Smooth muscle cell of the brain vasculature (primary cell): ENCODE data around the gene COL9A3.
"Not testable (repeated sequence)": the region's sequence is repeated elsewhere in the genome, so short reads cannot be mapped to it uniquely, and the experiment has no call there.

ENCODE experiments used
- DNase-seq: peaks from one replicate; pipeline ENCODE4 v3.0.0-alpha.2; 2012; ENCODE audit warnings: low read depth, low spot score

Gene COL9A3

DNA sequence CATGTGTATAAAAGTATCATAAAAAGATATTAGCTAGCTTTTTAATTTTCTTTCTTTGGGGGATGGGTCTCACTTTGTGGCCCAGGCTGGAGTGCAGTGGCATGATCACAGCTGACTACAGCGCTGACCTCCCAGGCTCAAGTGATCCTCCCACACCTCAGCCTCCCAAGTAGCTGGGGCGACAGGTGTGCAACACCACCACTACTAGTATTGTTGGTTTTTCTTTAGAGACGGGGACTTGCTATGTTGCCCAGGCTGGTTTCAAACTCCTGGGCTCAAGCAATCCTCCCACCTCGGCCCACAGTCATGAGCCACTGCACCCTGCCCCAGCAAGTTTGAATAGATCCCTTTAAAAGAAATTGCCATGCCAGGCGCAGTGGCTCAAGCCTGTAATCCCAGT is 38.3 kb downstream of the COL9A3 start:
- no peak for DNase-seq

DNA sequence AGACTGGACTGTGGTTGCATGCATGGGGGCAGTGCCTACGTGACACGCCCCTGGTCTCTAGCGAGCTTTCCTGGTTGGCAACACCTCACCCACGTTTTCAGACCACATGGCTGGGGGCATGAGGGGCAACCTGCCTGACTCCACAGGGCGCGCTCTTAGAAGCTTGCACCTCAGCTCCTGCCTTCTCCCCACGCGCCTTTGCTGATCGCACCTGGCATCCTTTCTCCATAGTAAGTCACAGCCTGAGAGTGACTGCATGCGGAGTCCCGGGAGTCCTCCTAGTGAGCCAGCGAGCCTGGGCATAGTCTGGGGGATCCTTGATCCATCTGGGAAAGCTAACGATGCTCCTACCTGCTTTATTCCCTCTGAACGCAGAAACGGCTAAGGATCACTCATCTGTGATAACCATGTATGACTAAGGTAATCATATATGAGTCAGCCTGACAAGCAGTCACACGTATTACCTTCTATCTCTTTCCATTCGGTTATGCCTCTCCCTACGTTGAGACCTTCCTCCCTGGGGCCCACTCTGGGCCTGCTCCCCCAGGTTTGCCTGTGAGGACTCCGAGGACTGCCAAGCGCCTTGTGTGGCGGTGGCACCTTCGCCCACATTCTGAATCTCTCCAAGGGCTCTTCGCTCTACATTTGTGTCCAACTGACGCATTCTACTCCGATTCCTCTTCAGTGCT is 40.2 kb downstream of the COL9A3 start:
- no peak for DNase-seq

DNA sequence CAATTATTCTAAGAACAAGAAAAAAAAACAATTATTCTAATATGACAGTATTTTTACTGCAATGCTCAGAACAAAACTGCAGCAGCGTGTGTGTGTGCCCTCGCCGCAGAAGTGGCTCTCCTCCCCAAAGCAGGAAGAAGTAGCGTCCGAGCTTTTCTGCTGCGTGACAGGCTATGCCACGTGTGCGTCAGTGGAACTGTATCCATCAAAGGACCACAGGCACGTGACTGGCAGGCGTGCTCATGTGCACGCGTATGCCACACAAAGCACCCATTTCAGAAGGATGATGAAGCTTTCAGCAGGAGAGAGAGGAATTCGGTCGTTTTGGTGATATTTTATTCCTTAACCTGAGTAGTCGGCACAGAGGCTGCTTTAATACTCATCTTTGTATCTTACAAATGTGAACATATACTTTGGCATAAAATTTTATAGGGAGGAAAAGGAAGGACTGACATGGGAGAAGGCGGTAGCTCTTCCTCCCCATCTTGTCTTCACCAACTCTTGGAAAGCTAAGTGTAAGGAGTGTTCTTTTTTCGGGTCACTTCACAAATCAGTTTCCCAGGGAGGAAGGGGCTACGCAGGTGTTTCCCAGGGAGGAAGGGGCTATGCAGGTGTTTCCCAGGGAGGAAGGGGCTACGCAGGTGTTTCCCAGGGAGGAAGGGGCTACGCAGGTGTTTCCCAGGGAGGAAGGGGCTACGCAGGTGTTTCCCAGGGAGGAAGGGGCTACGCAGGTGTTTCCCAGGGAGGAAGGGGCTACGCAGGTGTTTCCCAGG is 41.4 kb downstream of the COL9A3 start:
- no peak for DNase-seq

DNA sequence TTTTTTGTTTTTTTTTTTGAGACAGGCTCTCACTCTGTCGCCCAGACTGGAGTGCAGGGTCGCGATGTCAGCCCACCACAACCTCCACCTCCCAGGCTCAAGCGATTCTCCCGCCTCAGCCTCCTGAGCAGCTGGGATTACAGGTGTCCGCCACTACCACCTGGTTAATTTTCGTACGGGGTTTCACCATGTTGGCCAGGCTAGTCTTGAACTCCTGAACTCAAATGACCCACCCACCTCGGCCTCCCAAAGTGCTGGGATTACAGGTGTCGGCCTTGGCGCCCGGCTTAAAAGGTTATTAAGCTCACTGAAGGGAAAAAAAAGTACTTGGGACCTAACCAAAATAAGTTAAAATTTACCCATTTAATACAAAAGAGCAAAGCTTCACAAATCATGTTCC is 42.9 kb downstream of the COL9A3 start:
- no peak for DNase-seq

DNA sequence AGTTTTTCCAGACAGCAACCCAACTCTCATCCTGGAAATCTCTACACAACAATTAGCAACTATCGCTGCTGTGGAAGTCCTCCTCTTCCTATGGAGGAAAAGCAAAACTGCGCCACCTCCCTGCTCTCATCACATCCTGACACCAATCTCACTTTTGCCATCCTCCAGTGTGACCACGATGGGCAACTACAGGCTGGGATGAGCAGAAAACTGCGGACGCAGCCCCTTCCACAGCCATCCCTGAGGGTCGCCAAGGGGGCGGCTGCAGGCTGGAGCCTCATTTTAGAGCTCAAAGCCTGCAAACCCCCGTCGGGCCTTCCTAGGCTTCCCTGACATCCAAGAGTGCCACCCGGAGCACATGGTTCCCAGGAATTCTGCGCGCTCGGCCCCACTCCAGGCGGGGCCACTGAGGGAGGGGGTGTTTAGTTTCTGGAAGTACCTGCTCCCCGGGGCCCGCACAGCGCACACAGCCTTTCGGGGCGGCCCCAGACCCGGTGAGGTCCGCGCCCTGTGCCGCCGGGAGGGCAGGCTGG is 43.6 kb downstream of the COL9A3 start:
- DNase-seq, result no peak

DNA sequence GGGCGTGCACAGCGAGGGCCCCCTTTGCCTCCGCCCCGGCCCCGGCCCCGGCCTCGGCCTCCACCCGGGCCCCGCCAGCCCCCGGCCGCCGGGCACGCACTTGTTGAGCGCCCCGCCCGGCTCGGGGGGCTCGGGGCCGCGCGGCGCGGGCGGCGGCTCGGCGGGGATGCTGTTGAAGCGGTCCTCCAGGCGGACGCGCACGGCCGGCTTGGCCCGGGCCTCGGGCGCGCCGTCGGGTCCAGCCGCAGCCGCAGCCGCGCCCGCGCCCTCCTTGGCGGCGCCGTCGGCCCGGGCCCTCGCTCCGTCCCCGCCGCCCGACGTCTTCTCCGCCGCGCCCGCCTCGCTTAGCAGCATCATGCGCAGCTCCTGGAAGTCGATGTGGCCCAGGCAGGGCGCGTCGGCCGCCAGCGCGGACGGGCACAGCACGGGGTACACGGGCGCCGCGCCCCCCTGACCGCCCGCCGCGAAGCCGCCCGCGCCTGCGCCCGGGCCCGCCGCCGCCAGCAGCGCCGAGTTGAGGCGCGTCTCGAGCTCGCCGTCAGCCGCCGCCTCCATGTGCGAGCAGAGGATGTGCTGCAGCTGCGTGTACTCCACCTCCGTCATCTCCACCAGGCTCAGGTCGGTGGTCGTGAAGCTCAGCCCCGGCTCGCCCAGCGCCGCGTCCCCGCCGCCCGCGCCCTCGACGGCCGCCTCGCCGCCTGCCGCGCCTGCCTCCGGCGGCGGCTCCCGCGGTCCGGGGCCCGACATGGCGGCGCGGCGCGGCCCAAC is 44.3 kb downstream of the COL9A3 start:
- DNase-seq, result no peak

DNA sequence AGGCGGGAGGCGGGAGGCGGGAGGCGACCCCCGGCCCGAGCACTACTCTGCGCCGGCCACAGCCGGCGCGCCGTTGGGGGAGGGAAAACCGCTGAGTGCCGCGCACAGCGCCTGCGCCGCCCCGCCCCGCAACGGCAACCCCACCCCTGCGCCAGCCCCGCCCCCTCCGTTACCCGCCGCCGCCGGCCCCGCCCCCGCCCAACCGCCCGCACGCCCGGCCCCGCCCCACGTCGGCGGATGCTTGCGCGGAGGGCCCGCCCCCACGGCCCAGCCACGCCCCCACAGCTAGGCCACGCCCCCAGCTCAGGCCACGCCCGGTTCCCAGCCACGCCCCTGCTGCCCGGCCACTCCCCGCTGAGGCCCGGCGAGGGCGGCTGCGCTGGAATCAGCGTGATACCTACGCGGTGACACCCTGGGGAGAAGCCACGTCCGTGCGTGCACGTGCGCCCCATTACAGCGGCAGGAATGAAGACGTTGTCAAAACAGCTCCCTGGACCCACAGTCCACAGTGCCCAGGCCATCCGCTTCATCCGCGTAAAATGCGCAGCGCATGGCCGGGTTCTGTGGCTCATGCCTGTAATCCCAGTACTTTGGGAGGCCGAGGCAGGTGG is 45.0 kb downstream of the COL9A3 start, which contains the start of gene TCFL5:
Gene TCFL5, minus strand, starts transcription at position 97 of the 611 bp plus-strand sequence. CDS start 152 bp downstream, outside the sequence.
- no peak for DNase-seq

DNA sequence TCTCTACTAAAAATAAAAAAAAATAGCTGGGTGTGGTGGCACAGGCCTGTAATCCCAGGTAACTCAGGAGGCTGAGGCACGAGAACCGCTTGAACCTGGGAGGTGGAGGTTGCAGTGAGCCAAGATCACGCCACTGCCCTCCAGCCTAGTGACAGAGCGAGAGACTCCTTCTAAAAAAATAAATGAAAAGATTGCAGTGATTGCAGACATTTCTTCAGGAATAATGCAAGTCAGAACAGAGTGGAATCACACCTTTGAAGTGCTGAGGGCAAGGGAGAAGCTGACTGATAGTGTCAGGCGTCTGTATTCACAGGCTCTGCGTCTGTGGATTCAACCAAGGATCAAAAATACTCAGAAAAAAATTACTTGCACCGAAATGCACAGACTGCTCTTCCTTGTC is 47.4 kb downstream of the COL9A3 start:
- DNase-seq, result no peak

DNA sequence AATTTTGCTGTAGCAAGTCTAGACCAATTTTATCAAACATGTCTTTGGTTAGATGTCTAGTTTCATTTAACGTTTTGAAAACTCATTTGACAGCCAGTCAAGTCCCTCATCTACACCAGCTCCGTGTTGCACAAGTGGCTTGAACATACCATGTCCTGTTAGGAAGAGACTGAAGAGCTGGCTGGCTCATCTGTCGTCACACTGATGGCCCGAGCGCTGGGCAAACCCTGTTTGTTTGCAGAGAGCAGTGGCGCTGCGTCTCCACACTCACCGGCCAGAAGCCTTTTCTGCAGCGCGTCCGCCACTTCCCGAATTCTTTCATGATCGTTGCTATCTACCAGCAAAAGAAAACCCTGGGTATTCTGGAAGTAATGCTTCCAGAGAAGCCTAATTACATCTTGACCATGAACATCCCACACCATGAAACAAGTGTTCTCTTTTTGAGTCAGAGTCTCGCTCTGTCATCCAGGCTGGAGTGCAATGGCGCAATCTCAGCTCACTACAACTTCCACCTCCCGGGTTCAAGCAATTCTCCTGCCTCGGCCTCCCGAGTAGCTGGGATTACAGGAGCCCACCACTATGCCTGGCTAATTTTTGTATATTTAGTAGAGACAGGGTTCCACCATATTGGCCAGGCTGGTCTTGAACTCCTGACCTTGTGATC is 55.5 kb downstream of the COL9A3 start:
- DNase-seq, result no peak

DNA sequence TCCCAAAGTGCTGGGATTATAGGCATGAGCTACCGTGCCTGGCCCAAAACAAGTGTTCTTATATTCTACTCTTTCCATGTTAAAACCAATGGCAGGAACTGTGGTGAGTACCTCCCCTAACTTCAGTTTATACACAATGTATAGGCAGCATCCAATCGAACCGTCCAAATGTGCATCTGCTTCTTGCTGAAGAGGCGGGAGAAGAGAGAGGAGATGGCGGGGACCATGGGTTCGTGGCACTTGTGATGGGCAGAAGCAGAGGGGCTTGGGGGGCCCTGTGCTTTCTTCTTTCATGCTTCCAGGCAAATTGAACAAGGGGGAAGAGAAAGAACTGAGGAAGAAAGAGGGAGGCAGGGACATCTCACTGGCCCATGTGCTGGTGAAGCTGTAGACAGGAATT is 56.0 kb downstream of the COL9A3 start:
- DNase-seq, result no peak

DNA sequence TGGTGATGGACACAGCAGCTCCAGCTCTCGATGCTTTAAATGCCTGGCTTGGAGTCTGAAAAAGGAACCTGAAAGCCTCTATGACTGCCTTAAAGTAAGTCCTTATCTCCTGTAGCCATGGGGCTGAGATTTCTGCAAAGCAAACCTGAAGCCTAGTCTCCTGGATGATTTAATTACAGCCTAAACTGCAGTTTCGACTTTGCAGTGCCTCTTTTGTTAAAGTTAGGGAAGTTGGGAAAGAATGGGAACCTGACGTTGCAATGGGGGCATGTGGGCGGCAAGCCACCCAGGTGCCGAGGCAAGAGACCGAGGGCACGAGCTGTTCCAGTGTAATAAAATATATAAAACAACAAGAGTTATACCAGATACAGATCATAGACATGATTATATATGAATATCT is 56.4 kb downstream of the COL9A3 start:
- DNase-seq, result no peak

DNA sequence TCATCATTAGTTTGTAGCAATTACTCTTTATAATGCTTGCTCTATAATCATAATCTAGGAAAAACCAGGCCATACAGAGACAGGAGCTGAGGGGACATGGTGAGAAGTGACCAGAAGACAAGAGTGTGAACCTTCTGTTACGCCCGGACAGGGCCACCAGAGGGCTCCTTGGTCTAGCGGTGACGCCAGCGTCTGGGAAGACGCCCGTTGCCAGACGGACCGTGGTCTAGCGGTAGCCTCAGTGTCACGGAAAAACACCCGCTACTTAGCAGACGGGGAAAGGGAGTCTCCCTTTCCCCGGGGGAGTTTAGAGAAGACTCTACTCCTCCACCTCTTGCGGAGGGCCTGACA is 56.8 kb downstream of the COL9A3 start:
- not testable (repeated sequence) for DNase-seq

DNA sequence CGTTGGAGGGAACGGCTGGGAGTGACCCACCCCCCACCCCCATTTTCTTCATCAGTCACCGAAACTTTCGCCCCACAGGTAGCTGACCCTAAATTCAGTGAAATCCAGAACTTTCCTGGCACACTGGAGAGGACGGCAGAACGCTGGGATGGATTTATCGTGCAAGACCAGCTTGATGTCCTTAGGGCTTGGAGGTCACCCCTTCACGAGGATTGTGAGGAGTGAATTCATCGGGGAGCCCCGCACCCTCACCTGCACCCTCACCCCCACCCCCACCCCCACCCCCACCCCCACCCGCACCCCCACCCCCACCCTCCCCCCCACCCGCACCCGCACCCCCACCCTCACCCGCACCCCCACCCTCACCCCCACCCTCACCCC is 58.1 kb downstream of the COL9A3 start:
- no peak for DNase-seq

DNA sequence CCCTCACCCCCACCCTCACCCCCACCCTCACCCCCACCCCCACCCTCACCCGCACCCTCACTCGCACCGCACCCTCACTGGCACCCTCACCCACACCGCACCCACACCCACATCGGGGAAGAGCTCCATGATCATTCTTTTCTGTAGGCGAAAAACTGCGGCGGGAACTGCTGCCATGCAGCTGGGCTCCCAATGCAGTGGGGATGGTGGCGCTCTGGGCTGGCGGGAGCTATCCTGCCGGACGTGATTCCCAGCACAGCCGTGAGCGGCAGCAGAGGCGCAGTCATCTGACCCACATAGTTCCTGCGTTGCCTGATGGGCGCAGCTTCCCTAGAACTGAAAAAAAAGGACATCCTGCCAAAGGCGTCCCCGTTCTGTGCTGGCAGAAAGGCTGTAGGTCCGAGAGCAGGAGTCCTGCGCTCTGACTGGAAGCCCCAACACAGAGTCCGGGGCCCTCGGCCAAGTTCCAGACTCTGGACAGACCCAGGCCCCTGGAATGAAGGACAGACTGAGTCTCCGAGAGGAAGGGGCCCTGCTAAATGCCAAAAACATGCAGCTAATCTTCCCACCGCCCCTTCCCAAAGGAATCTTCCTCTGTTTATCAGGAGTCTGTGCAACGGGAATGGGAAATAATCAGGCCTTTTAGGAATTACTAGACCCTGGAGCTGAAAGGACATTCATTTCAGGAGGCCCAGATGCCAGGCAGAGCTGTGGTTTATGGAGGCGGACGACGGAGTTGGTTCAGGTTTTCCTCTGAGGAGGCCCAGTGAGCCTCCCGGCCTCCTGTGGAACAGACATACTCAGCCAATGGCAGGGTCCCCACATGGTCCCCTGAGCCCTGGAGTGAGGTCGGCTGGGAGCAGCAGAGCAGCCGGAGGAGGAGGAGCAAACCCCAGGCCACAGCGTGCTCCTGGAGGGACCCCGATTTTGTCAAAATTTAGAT is 58.8 kb downstream of the COL9A3 start:
- DNase-seq, result no peak

DNA sequence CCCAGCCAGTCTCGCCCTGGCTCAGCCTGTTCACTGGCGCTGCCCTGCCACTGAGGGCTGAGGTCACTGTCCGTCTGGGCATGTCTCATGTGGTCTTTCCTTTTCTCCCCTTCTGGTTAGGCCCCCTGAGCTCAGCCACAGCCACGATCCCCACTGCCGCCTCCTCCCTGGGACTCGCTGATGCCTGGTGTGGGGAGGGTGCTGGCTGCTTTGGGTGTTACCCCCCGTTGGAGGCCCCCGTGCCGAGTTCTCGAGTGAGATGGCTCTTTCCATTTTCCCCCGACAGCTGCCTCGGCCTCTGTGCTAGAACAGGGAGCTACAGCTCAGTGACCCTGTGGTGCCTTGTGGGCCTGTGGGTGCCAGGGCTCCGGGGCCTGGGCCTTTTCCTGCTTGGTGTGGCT is 59.7 kb downstream of the COL9A3 start:
- no peak for DNase-seq

DNA sequence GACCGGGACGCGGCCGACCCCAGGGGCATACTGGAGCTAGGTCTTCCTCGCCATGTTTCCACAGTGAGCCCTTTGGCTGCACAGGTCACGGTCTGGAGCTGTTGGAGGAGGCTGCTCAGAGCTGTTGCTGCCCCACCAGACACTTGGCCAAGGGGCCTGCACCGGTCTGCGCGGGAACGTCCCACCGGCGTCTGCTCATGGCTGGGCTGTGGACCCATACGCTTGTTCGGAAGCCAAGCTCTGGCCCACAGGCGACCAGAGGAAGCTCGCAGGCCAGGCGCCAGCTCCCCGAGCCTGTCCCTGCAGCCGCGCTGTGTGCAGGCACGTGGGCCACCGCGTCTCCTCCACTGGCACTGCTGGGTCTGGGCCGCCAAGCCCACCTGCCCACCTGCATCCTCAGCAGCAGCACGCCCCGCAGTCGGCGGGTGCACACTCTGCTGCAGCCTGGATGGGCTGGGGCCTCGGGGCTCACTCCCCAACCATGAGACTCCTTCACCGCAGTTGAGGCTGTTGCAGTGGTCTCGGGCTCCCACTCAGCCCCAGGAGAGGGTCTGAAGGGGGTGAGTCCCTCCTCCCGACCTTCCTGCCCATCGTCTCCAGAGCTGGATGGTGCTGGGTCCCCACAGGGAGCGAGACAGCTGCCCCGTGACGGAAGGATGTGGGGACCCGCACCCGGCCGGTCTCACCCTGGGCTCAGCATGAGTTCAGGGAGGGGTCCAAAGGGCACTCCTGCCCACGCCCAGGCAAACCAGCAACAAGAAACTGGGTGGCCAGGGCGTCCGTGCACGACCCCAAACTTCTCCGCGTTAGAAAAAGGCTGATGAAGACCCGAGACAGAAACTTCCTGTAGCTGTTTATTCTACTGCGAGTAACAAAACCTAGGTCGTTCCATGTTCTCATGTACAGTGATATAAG is 60.3 kb downstream of the COL9A3 start:
- no peak for DNase-seq

DNA sequence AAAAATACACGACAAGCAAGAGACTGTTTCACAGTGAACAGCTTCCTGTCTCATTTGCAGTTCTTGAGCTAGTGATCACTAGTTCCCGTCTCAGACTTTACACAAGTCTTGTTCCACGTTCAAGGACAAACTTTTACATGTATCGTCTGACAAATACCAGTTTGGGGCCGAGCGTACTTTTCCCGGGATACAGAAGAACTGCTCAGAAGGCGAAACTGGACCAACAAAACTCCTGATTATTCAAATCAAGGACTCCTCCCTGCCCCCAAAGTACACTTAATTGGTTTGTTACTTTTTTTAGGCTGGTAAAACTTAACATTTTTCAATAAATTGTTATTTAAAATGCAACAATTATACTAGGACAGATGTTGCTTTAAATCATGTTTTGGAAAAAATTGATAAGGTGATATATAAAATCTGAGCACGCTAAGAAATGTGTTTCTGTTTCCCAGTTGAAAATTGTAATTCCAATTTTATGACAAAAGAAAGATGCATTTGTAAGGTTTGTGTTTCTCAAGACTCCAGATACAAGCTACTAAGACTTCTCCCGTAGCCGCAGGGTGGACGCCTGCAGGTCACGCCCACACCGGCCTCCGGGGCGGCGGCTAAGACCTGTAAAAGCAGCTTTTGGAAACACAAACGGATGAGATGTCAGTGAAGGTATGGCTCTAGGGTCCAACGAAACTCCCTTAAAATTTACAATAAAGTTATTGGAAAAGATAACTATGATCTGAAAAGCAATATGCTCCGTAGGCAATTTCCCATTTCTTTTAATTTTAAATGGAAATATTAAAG is 61.6 kb downstream of the COL9A3 start:
- DNase-seq, result no peak
